ENCODE measurements around the gene LHFPL3.

DNA sequence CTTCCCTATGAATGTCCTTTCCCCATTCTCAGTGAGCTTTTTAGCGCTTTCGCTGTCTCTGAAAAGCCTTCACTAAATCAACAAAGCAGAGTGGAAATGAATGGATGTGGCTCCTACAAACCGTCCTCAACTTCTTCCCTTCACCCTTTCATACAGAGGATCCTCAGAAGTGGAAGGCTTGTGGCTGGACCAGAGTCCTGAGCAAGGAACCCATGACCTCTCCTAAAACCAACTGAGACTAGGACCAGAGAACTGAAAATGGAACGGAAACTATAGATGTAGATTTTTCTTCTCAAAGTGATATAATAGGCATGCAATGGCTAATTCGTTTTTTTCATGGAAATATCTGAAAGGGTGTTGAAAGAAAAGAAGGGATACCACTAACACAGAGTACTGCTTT lies 122.5 kb downstream of the LHFPL3 start:
- TF ChIP-seq, protein P1, sequence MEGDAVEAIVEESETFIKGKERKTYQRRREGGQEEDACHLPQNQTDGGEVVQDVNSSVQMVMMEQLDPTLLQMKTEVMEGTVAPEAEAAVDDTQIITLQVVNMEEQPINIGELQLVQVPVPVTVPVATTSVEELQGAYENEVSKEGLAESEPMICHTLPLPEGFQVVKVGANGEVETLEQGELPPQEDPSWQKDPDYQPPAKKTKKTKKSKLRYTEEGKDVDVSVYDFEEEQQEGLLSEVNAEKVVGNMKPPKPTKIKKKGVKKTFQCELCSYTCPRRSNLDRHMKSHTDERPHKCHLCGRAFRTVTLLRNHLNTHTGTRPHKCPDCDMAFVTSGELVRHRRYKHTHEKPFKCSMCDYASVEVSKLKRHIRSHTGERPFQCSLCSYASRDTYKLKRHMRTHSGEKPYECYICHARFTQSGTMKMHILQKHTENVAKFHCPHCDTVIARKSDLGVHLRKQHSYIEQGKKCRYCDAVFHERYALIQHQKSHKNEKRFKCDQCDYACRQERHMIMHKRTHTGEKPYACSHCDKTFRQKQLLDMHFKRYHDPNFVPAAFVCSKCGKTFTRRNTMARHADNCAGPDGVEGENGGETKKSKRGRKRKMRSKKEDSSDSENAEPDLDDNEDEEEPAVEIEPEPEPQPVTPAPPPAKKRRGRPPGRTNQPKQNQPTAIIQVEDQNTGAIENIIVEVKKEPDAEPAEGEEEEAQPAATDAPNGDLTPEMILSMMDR (IDR thresholded peaks at IDR 0.05) = no peak
- no peak for TF ChIP-seq TAF1 (IDR thresholded peaks at IDR 0.05; ENCODE audit: borderline replicate concordance, low read depth, low read length)
- no peak for TF ChIP-seq RCOR1 (IDR thresholded peaks at IDR 0.05; ENCODE audit: low read length)
- no peak for TF ChIP-seq TEAD4 (IDR thresholded peaks at IDR 0.05; ENCODE audit: borderline replicate concordance, insufficient read depth)
- TF ChIP-seq MAX (IDR thresholded peaks at IDR 0.05; ENCODE audit: low read depth) = no peak
- TF ChIP-seq RAD21 (IDR thresholded peaks at IDR 0.05; ENCODE audit: low read length) = no peak
- no peak for TF ChIP-seq FOSL2 (IDR thresholded peaks at IDR 0.05; ENCODE audit: borderline replicate concordance, low read depth)

All from SK-N-SH (cell line).